Caki2 (cell line): ENCODE data around the gene TCF4. TPM values are rescaled to one million over a fixed set of nuclear protein-coding genes. Genes with fewer than 3 reads are reported as not detected.
A peak's percentile ranks its signal among the peaks of the same experiment; 100 is the strongest.

Experiments used
- DNase-seq: peaks from one replicate; pipeline ENCODE4 v3.0.0-alpha.2; 2015; ENCODE audit warnings: low read depth
- in situ Hi-C: cut with HindIII; loops from 2 replicates; pipeline ENCODE4 v1.10.0; 2016; ENCODE audit warnings: low sequenced_read_pairs, low pct_unique_long_range_greater_than_20kb, mixed read lengths
- total RNA-seq: library from RNA; depleted of rRNA; stranded (reverse); fragments of >200 nt; shearing (Covaris generic); gene quantifications from 2 replicates; pipeline ENCODE4 v1.2.3, GENCODE V29; 2014; ENCODE audit warnings: low replicate concordance

TCF4 gene
- total RNA-seq, 1 experiment from 2014 or later = 9.5 TPM

- DNase-seq = no peak
- in situ Hi-C loops = no loop called here
Measured at GRCh38 chr18:55433140-55433539, 154.9 kb downstream of the TCF4 start.

GRCh38 chr18:55432307-55433040 is 155.5 kb downstream of the TCF4 start:
- in situ Hi-C loops = no loop called here
- DNase-seq = no peak

GRCh38 chr18:55430026-55430425 is 158.0 kb downstream of the TCF4 start:
- no peak for DNase-seq
- in situ Hi-C loops = no loop called here

- DNase-seq = no peak
- in situ Hi-C loops = no loop called here
Measured at GRCh38 chr18:55427951-55428350, 160.0 kb downstream of the TCF4 start.

- in situ Hi-C loops = no loop called here
- DNase-seq = no peak
Measured at GRCh38 chr18:55425698-55426097, 162.3 kb downstream of the TCF4 start.

GRCh38 chr18:55422456-55423180 is 165.4 kb downstream of the TCF4 start:
- no peak for DNase-seq
- in situ Hi-C loops = no loop called here

- in situ Hi-C loops = no loop called here
- DNase-seq = no peak
Measured at GRCh38 chr18:55421615-55422419, 166.2 kb downstream of the TCF4 start.

GRCh38 chr18:55421308-55421614 is 166.7 kb downstream of the TCF4 start:
- in situ Hi-C loops = no loop called here
- no peak for DNase-seq

GRCh38 chr18:55420665-55421307 is 167.2 kb downstream of the TCF4 start:
- in situ Hi-C loops = no loop called here
- no peak for DNase-seq

GRCh38 chr18:55419947-55420664 is 167.9 kb downstream of the TCF4 start:
- in situ Hi-C loops = no loop called here
- no peak for DNase-seq

GRCh38 chr18:55419132-55419946 is 168.7 kb downstream of the TCF4 start:
- DNase-seq = no peak
- in situ Hi-C loops = no loop called here

- DNase-seq = no peak
- in situ Hi-C loops = no loop called here
Measured at GRCh38 chr18:55418439-55418838, 169.6 kb downstream of the TCF4 start.

GRCh38 chr18:55416791-55417190 is 171.2 kb downstream of the TCF4 start:
- DNase-seq = no peak
- in situ Hi-C loops = no loop called here

- peak; percentile 18 for DNase-seq
- in situ Hi-C loops = no loop called here
Measured at GRCh38 chr18:55415258-55415871, 172.6 kb downstream of the TCF4 start.

- DNase-seq = no peak
- in situ Hi-C loops = no loop called here
Measured at GRCh38 chr18:55414475-55414874, 173.5 kb downstream of the TCF4 start.

- in situ Hi-C loops = no loop called here
- DNase-seq = no peak
Measured at GRCh38 chr18:55413474-55413873, 174.5 kb downstream of the TCF4 start.
